GM12892 (cell line): ENCODE results near the gene BGLAP.

Source experiments
- POLR2A ChIP-seq: IDR thresholded peaks from 2 replicates; pipeline ENCODE4 v1.6.1; 2011; ENCODE audit warnings: low read depth, low read length, control low read depth
- POLR2AphosphoS5 ChIP-seq: IDR thresholded peaks from 2 replicates; pipeline ENCODE4 v1.6.1; 2011; ENCODE audit warnings: low read depth, low read length, control low read depth
- TAF1 ChIP-seq: IDR thresholded peaks from 2 replicates; pipeline ENCODE4 v1.6.1; 2011; ENCODE audit warnings: low read depth, mild to moderate bottlenecking, control low read depth, low read length, borderline replicate concordance

GRCh38 chr1:156194300-156194652, 47.7 kb upstream of the BGLAP start:
- TF ChIP-seq POLR2A (no peak), POLR2AphosphoS5 (no peak), TAF1 (no peak)
